Measurements from ENCODE around the gene TNP2. TPM values are rescaled to one million over a fixed set of nuclear protein-coding genes. Genes with fewer than 3 reads are reported as not detected.

TNP2 gene
- total RNA-seq, 1 experiment from 2014 or later, result not detected

DNA sequence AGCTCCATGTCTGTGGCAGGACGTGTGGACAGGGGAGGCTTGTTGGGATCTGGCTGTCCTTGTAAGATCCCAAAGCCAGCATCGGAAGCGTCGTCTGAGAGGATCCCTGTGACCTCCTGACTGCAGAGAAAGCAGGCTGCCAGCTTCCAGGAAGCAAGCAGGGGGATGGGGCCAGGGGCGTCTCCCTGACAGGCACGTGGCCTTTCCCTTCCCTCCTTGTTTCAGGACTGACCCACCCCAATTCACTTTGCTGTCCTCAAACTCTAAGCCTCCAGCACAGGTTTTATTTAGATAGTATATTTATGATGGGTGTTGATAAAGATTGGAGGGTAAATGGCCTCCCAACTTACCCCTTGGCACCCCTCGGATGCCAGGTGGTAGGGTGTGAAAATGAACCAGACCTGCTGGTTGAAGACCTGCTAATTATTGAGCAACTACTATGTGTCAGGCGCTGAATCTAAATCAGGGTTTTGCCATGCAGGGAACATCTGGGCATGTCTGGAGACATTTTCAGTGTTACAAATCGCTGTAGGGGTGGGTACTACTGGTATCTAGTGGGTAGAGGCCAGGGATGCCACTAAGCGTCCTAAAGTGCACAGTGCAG is 37.7 kb downstream of the TNP2 start:
- H3K36me3 ChIP-seq (ENCODE audit: control insufficient read depth in 1 of 2, insufficient read depth in 2 of 2, low read length in 2 of 2), result no peaks in the 10 kb centered on the region
- H3K4me2 ChIP-seq (ENCODE audit: low read length), result no peak overlapping the region
- no peak overlapping the region for H3K27ac ChIP-seq (ENCODE audit: low read depth, low read length)
- H3K9me2 ChIP-seq (ENCODE audit: insufficient read depth), result no peaks in the 10 kb centered on the region
- H3K4me1 ChIP-seq (ENCODE audit: control insufficient read depth in 1 of 2, insufficient read depth in 2 of 2, low read length in 2 of 2), result peaks cover 4 to 5% of the 10 kb centered on the region in 2 experiments; a peak in 2 of 4 replicates
- H4K20me1 ChIP-seq (ENCODE audit: insufficient read depth), result no peaks in the 10 kb centered on the region
- no peaks in the 10 kb centered on the region for H3K79me2 ChIP-seq (ENCODE audit: insufficient read depth, low read length)
- no peak overlapping the region for H3K4me3 ChIP-seq (replicated peaks in 1 of 2; ENCODE audit: low read depth in 1 of 2, low read length in 2 of 2)
- BruUV-seq (replicated peaks), result no TSS peak
- DNase-seq (ENCODE audit: low read depth, low spot score) (no peak), ATAC-seq (no peak)
- H3K9me3 ChIP-seq (ENCODE audit: control insufficient read depth in 1 of 2, insufficient read depth in 1 of 2, low read depth in 1 of 2, low read length in 2 of 2), result no peaks in the 10 kb centered on the region
- RAD21 ChIA-PET (ENCODE audit: low non-redundant PET in 1 of 2, low total read pairs in 2 of 2, uncharacterized antibody in 2 of 2, unreplicated experiment in 2 of 2), result no interaction called here
- CTCF ChIA-PET, result no interaction called here
- no peak overlapping the region for H3K9ac ChIP-seq (ENCODE audit: low read length)
- POLR2A ChIA-PET, result no interaction called here
- no peak overlapping the region for H2AFZ ChIP-seq (ENCODE audit: low read depth, low read length, poor library complexity, severe bottlenecking)
- intact Hi-C loops (cut with micrococcal nuclease), result no loop called here
- H3K27me3 ChIP-seq (ENCODE audit: insufficient read depth, low read length), result no peaks in the 10 kb centered on the region
- TF ChIP-seq FOSL1 (IDR thresholded peaks at IDR 0.05; ENCODE audit: low read depth) (no peak), ELF1 (IDR thresholded peaks at IDR 0.05; ENCODE audit: borderline replicate concordance, low read depth) (no peak), POLR2AphosphoS5 (IDR thresholded peaks at IDR 0.05; ENCODE audit: low read depth, low read length) (no peak)

DNA sequence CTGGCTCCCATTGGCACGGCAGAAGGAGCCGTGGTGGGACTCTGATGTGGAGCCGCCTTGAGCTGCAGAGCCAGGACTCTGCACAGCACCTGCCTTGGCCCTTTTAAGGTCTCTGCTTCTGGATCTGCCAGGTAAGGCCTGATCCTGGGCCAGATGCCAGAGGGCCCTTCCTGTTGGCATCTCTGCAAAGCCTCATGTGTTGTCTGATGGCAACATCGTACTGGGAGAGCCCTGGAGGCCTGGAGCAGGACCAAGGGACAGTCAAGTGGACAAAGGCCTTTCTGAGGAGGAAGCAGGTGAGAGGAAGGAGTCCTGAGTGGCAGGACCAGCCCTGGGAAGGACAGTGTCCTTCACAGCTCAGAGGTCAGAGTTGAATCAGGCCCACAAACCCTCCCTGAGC is 39.2 kb downstream of the TNP2 start:
- no peak for DNase-seq (ENCODE audit: low read depth, low spot score)
- Histone ChIP-seq H3K4me2 (ENCODE audit: low read length) (no peak overlapping the region), H2AFZ (ENCODE audit: low read depth, low read length, poor library complexity, severe bottlenecking) (no peak overlapping the region), H4K20me1 (ENCODE audit: insufficient read depth) (no peaks in the 10 kb centered on the region), H3K4me1 (ENCODE audit: control insufficient read depth in 1 of 2, insufficient read depth in 2 of 2, low read length in 2 of 2) (peaks cover 3 to 4% of the 10 kb centered on the region in 2 experiments; a peak in 2 of 4 replicates), H3K9me2 (ENCODE audit: insufficient read depth) (no peaks in the 10 kb centered on the region), H3K79me2 (ENCODE audit: insufficient read depth, low read length) (no peaks in the 10 kb centered on the region), H3K27me3 (ENCODE audit: insufficient read depth, low read length) (no peaks in the 10 kb centered on the region), H3K27ac (ENCODE audit: low read depth, low read length) (no peak overlapping the region), H3K9me3 (ENCODE audit: control insufficient read depth in 1 of 2, insufficient read depth in 1 of 2, low read depth in 1 of 2, low read length in 2 of 2) (no peaks in the 10 kb centered on the region), H3K36me3 (ENCODE audit: control insufficient read depth in 1 of 2, insufficient read depth in 2 of 2, low read length in 2 of 2) (no peaks in the 10 kb centered on the region), H3K9ac (ENCODE audit: low read length) (no peak overlapping the region), H3K4me3 (replicated peaks in 1 of 2; ENCODE audit: low read depth in 1 of 2, low read length in 2 of 2) (no peak overlapping the region)
- ATAC-seq, result no peak
- BruUV-seq (replicated peaks), result no TSS peak
- RAD21 ChIA-PET (ENCODE audit: low non-redundant PET in 1 of 2, low total read pairs in 2 of 2, uncharacterized antibody in 2 of 2, unreplicated experiment in 2 of 2), result no interaction called here
- intact Hi-C loops (cut with micrococcal nuclease), result no loop called here
- TF ChIP-seq POLR2AphosphoS5 (IDR thresholded peaks at IDR 0.05; ENCODE audit: low read depth, low read length), result no peak
- TF ChIP-seq RAD21 (IDR thresholded peaks at IDR 0.05; ENCODE audit: low read depth), result no peak
- no peak for TF ChIP-seq CTCF (IDR thresholded peaks at IDR 0.05 in 2 of 3, conservative IDR thresholded peaks at IDR 0.05 in 1 of 3; ENCODE audit: borderline replicate concordance in 1 of 3, insufficient read depth in 1 of 3, low read depth in 2 of 3, low read length in 2 of 3)
- TF ChIP-seq JUND (IDR thresholded peaks at IDR 0.05), result no peak
- TF ChIP-seq REST (IDR thresholded peaks at IDR 0.05; ENCODE audit: low read depth), result no peak
- TF ChIP-seq YY1 (IDR thresholded peaks at IDR 0.05; ENCODE audit: extremely low read depth, insufficient replicate concordance, low read depth, low read length), result no peak
- no peak for TF ChIP-seq ELF1 (IDR thresholded peaks at IDR 0.05; ENCODE audit: borderline replicate concordance, low read depth)
- no peak for TF ChIP-seq POLR2A (IDR thresholded peaks at IDR 0.05; ENCODE audit: borderline replicate concordance, extremely low read depth, insufficient read depth, insufficient read length)
- TF ChIP-seq SP1 (IDR thresholded peaks at IDR 0.05; ENCODE audit: low read depth), result no peak
- CTCF ChIA-PET, result no interaction called here
- POLR2A ChIA-PET, result interaction anchor here (0.9 kb wide), 1 partner anchor 28 kb away, joined by 3 read pairs; no protein-coding TSS in a partner anchor
